ENCODE data around the gene C5AR2.

GRCh38 chr19:47357788-47358680 lies 26.1 kb downstream of the C5AR2 start:
- TF ChIP-seq EZH2 (IDR thresholded peaks at IDR 0.05; ENCODE audit: borderline replicate concordance, low read length), result no peak
- TF ChIP-seq CTCF (IDR thresholded peaks at IDR 0.05; ENCODE audit: low read length), result peak; percentile 50

Measured in OCI-LY1 (cell line).